GM12878 (cell line): Measurements from ENCODE around the gene SETD4. TPM values are rescaled to one million over a fixed set of nuclear protein-coding genes. Genes with fewer than 3 reads are reported as not detected.

Experiments used
- ATAC-seq: fragments of 200-7000 bp; cut with Tn5 transposase; 3 replicates; pipeline ENCODE4 v1.9.1; 2020; ENCODE audit warnings: mild to moderate bottlenecking, moderate library complexity
- BruUV-seq: library from RNA; stranded (reverse); fragments of 400-500 nt; replicated peaks from 2 replicates; lab custom pipeline; 2021; lab: Mats Ljungman, UMichigan
- CTCF ChIA-PET: fragments of 300-600 bp; sonication (Branson Sonifier 250); formaldehyde crosslinking; extraction: SDS; loops from one replicate; lab custom pipeline; 2021; ENCODE audit warnings: inconsistent platforms; lab: Yijun Ruan, JAX
- POLR2A ChIA-PET: fragments of 350-600 bp; formaldehyde crosslinking; extraction: SDS; loops from one replicate; lab custom pipeline; 2021; ENCODE audit warnings: inconsistent platforms; lab: Charles Lee
- RAD21 ChIA-PET: fragments of 300-600 bp; sonication (Branson Sonifier 250); formaldehyde crosslinking; loops from one replicate; lab custom pipeline; 2023; ENCODE audit warnings: antibody characterized with exemption; ENCODE audit not compliant: unreplicated experiment; lab: Charles Lee
- SMC1A ChIA-PET: fragments of 300-600 bp; sonication (Branson Sonifier 250); formaldehyde crosslinking; loops from one replicate; lab custom pipeline; 2023; ENCODE audit not compliant: unreplicated experiment, uncharacterized antibody; lab: Charles Lee
- DNase-seq: peaks from one replicate; pipeline ENCODE4 v3.0.0-alpha.2; 2011; ENCODE audit warnings: low read depth, low spot score
- FAIRE-seq: peaks from 3 replicates; lab custom pipeline; 2011; peaks lifted over from hg19 to GRCh38; lab: Jason Lieb, UNC
- H2AFZ ChIP-seq: 2 replicates; pipeline ENCODE4 v1.6.0; 2011; ENCODE audit warnings: low read depth, low read length, control low read depth; ENCODE audit not compliant: control insufficient read depth
- H3K27ac ChIP-seq: 2 replicates; pipeline ENCODE4 v1.5.1; 2011; ENCODE audit warnings: control low read depth; ENCODE audit not compliant: control insufficient read depth, insufficient read depth
- H3K27me3 ChIP-seq, 2 experiments: replicated peaks in 1 of 2; 2 replicates each; pipeline versions ENCODE4 v1.6.0 to v1.6.1; 2011; ENCODE audit warnings: low read length in 1 of 2; ENCODE audit not compliant: control insufficient read depth in 2 of 2, insufficient read depth in 2 of 2
- H3K36me3 ChIP-seq, 2 experiments: 2 replicates each; pipeline ENCODE4 v1.5.1; 2011; ENCODE audit warnings: low read length in 1 of 2; ENCODE audit not compliant: control insufficient read depth in 2 of 2, insufficient read depth in 2 of 2
- H3K4me1 ChIP-seq: 2 replicates; pipeline ENCODE4 v1.6.1; 2011; ENCODE audit warnings: mild to moderate bottlenecking, low read length, moderate library complexity, mixed read lengths; ENCODE audit not compliant: control insufficient read depth, insufficient read depth
- H3K4me2 ChIP-seq: 2 replicates; pipeline ENCODE4 v1.6.0; 2011; ENCODE audit warnings: control low read depth; ENCODE audit not compliant: control insufficient read depth, insufficient read depth
- H3K4me3 ChIP-seq: fragments of 200-600 bp; sonication (generic); 2 replicates; pipeline ENCODE4 v1.5.1; 2016
- H3K79me2 ChIP-seq: 2 replicates; pipeline ENCODE4 v1.6.0; 2011; ENCODE audit warnings: low read length; ENCODE audit not compliant: control insufficient read depth, insufficient read depth
- H3K9ac ChIP-seq: 2 replicates; pipeline ENCODE4 v1.8.0; 2011; ENCODE audit warnings: low read length, control low read depth, mixed read lengths; ENCODE audit not compliant: control insufficient read depth, insufficient read depth
- H3K9me3 ChIP-seq: replicated peaks from 3 replicates; pipeline ENCODE4 v1.5.1; 2011; ENCODE audit warnings: mild to moderate bottlenecking, low read length; ENCODE audit not compliant: control insufficient read depth, insufficient read depth
- H4K20me1 ChIP-seq: 2 replicates; pipeline ENCODE4 v1.6.0; 2011; ENCODE audit not compliant: control insufficient read depth, insufficient read depth
- E4F1 ChIP-seq: fragments of 450-650 bp; IDR thresholded peaks from 2 replicates; pipeline ENCODE4 v1.6.1; 2018; ENCODE audit warnings: borderline replicate concordance, mild to moderate bottlenecking; ENCODE audit not compliant: partially characterized antibody
- JUNB ChIP-seq: IDR thresholded peaks from 2 replicates; pipeline ENCODE4 v1.6.1; 2016; ENCODE audit warnings: antibody characterized with exemption, mild to moderate bottlenecking
- SIX5 ChIP-seq: IDR thresholded peaks from 2 replicates; pipeline ENCODE4 v1.6.1; 2011; ENCODE audit warnings: mild to moderate bottlenecking, low read depth, low read length, moderate library complexity; ENCODE audit not compliant: severe bottlenecking
- SREBF1 ChIP-seq: IDR thresholded peaks from 2 replicates; pipeline ENCODE4 v1.6.1; 2012; ENCODE audit warnings: mild to moderate bottlenecking, low read length
- WRNIP1 ChIP-seq: IDR thresholded peaks from 2 replicates; pipeline ENCODE4 v1.6.1; 2011; ENCODE audit warnings: low read depth, low read length, improper control_type of control experiment, borderline replicate concordance
- ZNF592 ChIP-seq: fragments of 450-650 bp; IDR thresholded peaks from 2 replicates; pipeline ENCODE4 v1.6.1; 2017; ENCODE audit warnings: mild to moderate bottlenecking, moderate library complexity
- WGBS: methylation state at CpG from one replicate; pipeline ENCODE4 v1.1.6; 2016; ENCODE audit warnings: low lambda C conversion rate; ENCODE audit not compliant: insufficient replicate concordance, insufficient coverage; ENCODE audit errors: missing lambda C conversion rate; 5-methylcytosine and 5-hydroxymethylcytosine counted together
- in situ Hi-C: fragments of 300-500 bp; cut with MboI; formaldehyde crosslinking; loops from 9 replicates; pipeline ENCODE4 v1.14.3; 2018; ENCODE audit warnings: mixed read lengths
- intact Hi-C: fragments of 100-400 bp; cut with micrococcal nuclease; formaldehyde crosslinking; loops from one replicate; pipeline ENCODE4 v1.14.2; 2022; ENCODE audit not compliant: unreplicated experiment
- polyA plus RNA-seq, 11 experiments: library from polyadenylated mRNA; depleted of rRNA in 4 of 11; unstranded in 6 of 11; stranded (reverse) in 5 of 11; fragments of >200 nt; fragmentation: Nextera tagmentation in 4 of 11; fragmentation: Illumina TruSeq in 1 of 11; extraction: Ambion mirVana in 4 of 11; extraction: Trizol in 1 of 11; gene quantifications; 1 replicate in 1 of 11; 2 replicates in 10 of 11; pipeline versions ENCODE4 v1.2.1 to v1.2.3, GENCODE V29; 2011 to 2016; ENCODE audit warnings: inconsistent platforms in 2 of 11, missing spikeins in 2 of 11, low read depth in 1 of 11
- total RNA-seq, 4 experiments: library from RNA; depleted of rRNA in 3 of 4; stranded (reverse); fragments of >200 nt in 3 of 4; fragmentation: Illumina TruSeq in 1 of 4; extraction: Trizol in 1 of 4; gene quantifications; 2 replicates each; pipeline versions ENCODE4 v1.2.1 to v1.2.3, GENCODE V29; 2013 to 2021

Gene SETD4
- total and polyA plus RNA-seq, 10 of the 15 experiments (the other 5 are each of a cell fraction or from before 2014, with no cell fraction given) = 10.3 to 37.0 (median 18.6) TPM

- TF ChIP-seq E4F1 = no peak
Measured at GRCh38 chr21:35988416-35989137, 71.7 kb downstream of the SETD4 start (continued).

GRCh38 chr21:35987475-35987874 is 72.9 kb downstream of the SETD4 start:
- ATAC-seq (no peak), DNase-seq (no peak), FAIRE-seq (no peak)
- BruUV-seq = no TSS peak
- H3K36me3 ChIP-seq = no peaks in the 10 kb centered on the region
- WGBS = 56% methylated on average over 5 of the region's 5 CpGs
- no peak overlapping the region for H2AFZ ChIP-seq
- ChIA-PET RAD21 (no interaction called here), CTCF (no interaction called here), SMC1A (no interaction called here), POLR2A (no interaction called here)
- no peak overlapping the region for H3K9ac ChIP-seq
- no peaks in the 10 kb centered on the region for H3K27me3 ChIP-seq
- TF ChIP-seq SIX5 (no peak), JUNB (no peak), ZNF592 (no peak), SREBF1 (no peak), WRNIP1 (no peak)
- in situ Hi-C loops = no loop called here
- intact Hi-C loops = no loop called here
- no peaks in the 10 kb centered on the region for H3K4me1 ChIP-seq
- no peaks in the 10 kb centered on the region for H4K20me1 ChIP-seq
- H3K4me2 ChIP-seq = no peak overlapping the region
- H3K79me2 ChIP-seq = no peaks in the 10 kb centered on the region
- H3K4me3 ChIP-seq = no peak overlapping the region
- H3K27ac ChIP-seq = no peak overlapping the region
- no peaks in the 10 kb centered on the region for H3K9me3 ChIP-seq
